B cell (primary cell): ENCODE results near the gene COL2A1. TPM values are rescaled to one million over a fixed set of nuclear protein-coding genes. Genes with fewer than 3 reads are reported as not detected.

Experiments used
- ATAC-seq: fragments of 200-7000 bp; cut with Tn5 transposase; one replicate; pipeline ENCODE4 v1.10.0; 2021; ENCODE audit warnings: low read depth, mild to moderate bottlenecking, moderate number of reproducible peaks, moderate library complexity
- CTCF ChIA-PET: fragments of 350-600 bp; sonication (Branson Sonifier 250); formaldehyde crosslinking; loops from one replicate; lab custom pipeline; 2021; ENCODE audit warnings: antibody characterized with exemption, inconsistent platforms; lab: Charles Lee
- POLR2A ChIA-PET: fragments of 350-600 bp; sonication (Branson Sonifier 250); formaldehyde crosslinking; loops from one replicate; lab custom pipeline; 2021; ENCODE audit warnings: antibody characterized with exemption; lab: Charles Lee
- DNase-seq: peaks from one replicate; pipeline ENCODE4 v3.0.0; 2013
- H2AFZ ChIP-seq: 2 replicates; pipeline ENCODE4 v1.6.1; 2012; ENCODE audit warnings: mild to moderate bottlenecking, low read depth, low read length; ENCODE audit not compliant: insufficient read depth, poor library complexity, severe bottlenecking
- H3K27ac ChIP-seq, 2 donors: 1 replicate in 1 of 2; 2 replicates in 1 of 2; pipeline ENCODE4 v1.5.1; 2012 to 2013; ENCODE audit warnings: low read length in 2 of 2, mild to moderate bottlenecking in 2 of 2, moderate library complexity in 1 of 2
- H3K27me3 ChIP-seq, 4 experiments: fragments of 200-600 bp in 1 of 4; sonication (generic) in 1 of 4; replicated peaks in 1 of 4; 1 replicate in 2 of 4; 2 replicates in 2 of 4; pipeline versions ENCODE4 v1.6.1 to v1.7.0; 2013 to 2016; ENCODE audit warnings: low read length in 3 of 4, mild to moderate bottlenecking in 2 of 4, mixed read lengths in 1 of 4, moderate library complexity in 1 of 4; ENCODE audit not compliant: insufficient read depth in 4 of 4, control insufficient read depth in 3 of 4; ENCODE audit errors: control extremely low read depth in 1 of 4
- H3K36me3 ChIP-seq, 2 experiments: replicated peaks in 1 of 2; 1 replicate in 1 of 2; 2 replicates in 1 of 2; pipeline versions ENCODE4 v1.6.1 to v1.7.1; 2013; ENCODE audit warnings: low read length in 1 of 2; ENCODE audit not compliant: insufficient read depth in 2 of 2, control insufficient read depth in 1 of 2; ENCODE audit errors: control extremely low read depth in 1 of 2, extremely low read depth in 1 of 2
- H3K4me1 ChIP-seq, 2 donors: fragments of 200-600 bp in 1 of 2; sonication (generic) in 1 of 2; 1 replicate in 1 of 2; 2 replicates in 1 of 2; pipeline versions ENCODE4 v1.5.1 to v1.6.1; 2013 to 2017; ENCODE audit warnings: low read length in 2 of 2; ENCODE audit not compliant: control insufficient read depth in 2 of 2, insufficient read depth in 2 of 2
- H3K4me2 ChIP-seq: replicated peaks from 2 replicates; pipeline ENCODE3; 2012; ENCODE audit warnings: mild to moderate bottlenecking, low read depth, low read length; ENCODE audit not compliant: poor library complexity, severe bottlenecking
- H3K4me3 ChIP-seq, 5 experiments: fragments of 200-600 bp in 1 of 5; sonication (generic) in 1 of 5; 1 replicate in 3 of 5; 2 replicates in 2 of 5; pipeline versions ENCODE4 v1.5.1 to v1.7.0; 2011 to 2016; ENCODE audit warnings: low read length in 4 of 5, mild to moderate bottlenecking in 4 of 5, low read depth in 2 of 5, control low read depth in 1 of 5, moderate library complexity in 1 of 5; ENCODE audit not compliant: insufficient read depth in 1 of 5; ENCODE audit errors: control extremely low read depth in 1 of 5, extremely low read depth in 1 of 5
- H3K79me2 ChIP-seq: fragments of 200-600 bp; sonication (generic); one replicate; pipeline ENCODE4 v1.6.0; 2016; ENCODE audit warnings: low read length; ENCODE audit not compliant: control insufficient read depth, insufficient read depth
- H3K9ac ChIP-seq: fragments of 200-600 bp; sonication (generic); 2 replicates; pipeline ENCODE4 v1.6.1; 2017; ENCODE audit warnings: mild to moderate bottlenecking, low read length, moderate library complexity
- H3K9me3 ChIP-seq, 3 donors: one replicate each; pipeline versions ENCODE4 v1.6.1 to v1.7.1; 2013; ENCODE audit warnings: low read length in 2 of 3; ENCODE audit not compliant: control insufficient read depth in 2 of 3, insufficient read depth in 1 of 3; ENCODE audit errors: control extremely low read depth in 1 of 3
- H4K20me1 ChIP-seq: 2 replicates; pipeline ENCODE4 v1.6.0; 2012; ENCODE audit warnings: mild to moderate bottlenecking, low read length; ENCODE audit not compliant: insufficient read depth, control insufficient read depth, poor library complexity, severe bottlenecking
- H3K27ac Mint-ChIP-seq: one replicate; pipeline ENCODE4 v1.8.0; 2021; ENCODE audit warnings: mixed read lengths
- H3K27me3 Mint-ChIP-seq: one replicate; pipeline ENCODE4 v1.8.0; 2021; ENCODE audit warnings: mixed read lengths
- H3K4me1 Mint-ChIP-seq: one replicate; pipeline ENCODE4 v1.8.0; 2021; ENCODE audit warnings: mixed read lengths
- H3K4me3 Mint-ChIP-seq: one replicate; pipeline ENCODE4 v1.8.0; 2021; ENCODE audit warnings: mixed read lengths
- H3K9me3 Mint-ChIP-seq: one replicate; pipeline ENCODE4 v1.8.0; 2022; ENCODE audit warnings: mixed read lengths; ENCODE audit not compliant: insufficient read depth
- EZH2 ChIP-seq: IDR thresholded peaks from 2 replicates; pipeline ENCODE4 v1.6.1; 2012; ENCODE audit warnings: borderline replicate concordance, low read depth, mild to moderate bottlenecking, moderate library complexity, low read length; ENCODE audit not compliant: insufficient read depth, poor library complexity, severe bottlenecking
- WGBS: methylation state at CpG from one replicate; pipeline ENCODE4 v1.1.5; 2013; ENCODE audit warnings: missing lambda C conversion rate; ENCODE audit not compliant: insufficient coverage; 5-methylcytosine and 5-hydroxymethylcytosine counted together
- intact Hi-C: fragments of 100-400 bp; cut with micrococcal nuclease; formaldehyde crosslinking; loops from one replicate; pipeline ENCODE4 v1.10.0; 2022
- polyA plus RNA-seq: library from polyadenylated mRNA; depleted of rRNA; stranded (reverse); fragments of >200 nt; gene quantifications from 2 replicates; pipeline ENCODE4 v1.2.3, GENCODE V29; 2012
- total RNA-seq, 2 donors: library from RNA; stranded (reverse); fragments of 120-200 nt in 1 of 2; gene quantifications; 1 replicate in 1 of 2; 2 replicates in 1 of 2; pipeline versions ENCODE4 v1.2.3 to v1.2.4, GENCODE V29; 2013 to 2022
- TF ChIP-seq, protein P1 (sequence below): fragments of 200-600 bp; IDR thresholded peaks from one replicate; pipeline ENCODE4 v1.8.0; 2022; ENCODE audit warnings: antibody characterized with exemption, mild to moderate bottlenecking

Gene COL2A1
- total and polyA plus RNA-seq, 2 donors (not counting 1 experiment from before 2014, with no cell fraction given), result not detected

DNA sequence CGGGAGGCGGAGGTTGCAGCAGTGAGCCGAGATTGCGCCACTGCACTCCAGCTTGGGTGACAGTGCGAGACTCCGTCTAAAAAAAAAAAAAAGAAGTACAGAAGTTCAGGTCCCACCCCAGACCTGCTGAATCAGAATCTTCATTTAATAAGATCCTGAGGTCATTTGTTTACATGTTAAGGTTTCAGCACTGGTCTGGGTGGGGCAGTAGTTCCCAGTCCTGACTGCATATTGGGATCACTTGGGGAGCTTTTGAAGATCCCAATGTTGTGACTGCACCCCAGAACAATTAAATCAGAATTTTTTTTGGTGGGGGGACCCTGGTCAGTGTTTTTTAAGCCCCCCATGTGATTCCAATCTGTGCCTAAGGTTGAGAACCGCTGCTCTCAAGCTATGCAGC lies 11.7 kb upstream of the COL2A1 start:
- H3K4me1 ChIP-seq, result no peaks in the 10 kb centered on the region
- H3K4me3 Mint-ChIP-seq, result no peak overlapping the region
- no peaks in the 10 kb centered on the region for H3K36me3 ChIP-seq
- DNase-seq (no peak), ATAC-seq (no peak)
- CTCF ChIA-PET, result no interaction called here
- no peaks in the 10 kb centered on the region for H4K20me1 ChIP-seq
- H3K27ac ChIP-seq, result no peak overlapping the region
- H3K27me3 ChIP-seq, result peaks cover 0 to 7% (median 3%) of the 10 kb centered on the region in 4 experiments
- no peaks in the 10 kb centered on the region for H3K9me3 ChIP-seq
- no peak overlapping the region for H2AFZ ChIP-seq
- TF ChIP-seq, protein P1, sequence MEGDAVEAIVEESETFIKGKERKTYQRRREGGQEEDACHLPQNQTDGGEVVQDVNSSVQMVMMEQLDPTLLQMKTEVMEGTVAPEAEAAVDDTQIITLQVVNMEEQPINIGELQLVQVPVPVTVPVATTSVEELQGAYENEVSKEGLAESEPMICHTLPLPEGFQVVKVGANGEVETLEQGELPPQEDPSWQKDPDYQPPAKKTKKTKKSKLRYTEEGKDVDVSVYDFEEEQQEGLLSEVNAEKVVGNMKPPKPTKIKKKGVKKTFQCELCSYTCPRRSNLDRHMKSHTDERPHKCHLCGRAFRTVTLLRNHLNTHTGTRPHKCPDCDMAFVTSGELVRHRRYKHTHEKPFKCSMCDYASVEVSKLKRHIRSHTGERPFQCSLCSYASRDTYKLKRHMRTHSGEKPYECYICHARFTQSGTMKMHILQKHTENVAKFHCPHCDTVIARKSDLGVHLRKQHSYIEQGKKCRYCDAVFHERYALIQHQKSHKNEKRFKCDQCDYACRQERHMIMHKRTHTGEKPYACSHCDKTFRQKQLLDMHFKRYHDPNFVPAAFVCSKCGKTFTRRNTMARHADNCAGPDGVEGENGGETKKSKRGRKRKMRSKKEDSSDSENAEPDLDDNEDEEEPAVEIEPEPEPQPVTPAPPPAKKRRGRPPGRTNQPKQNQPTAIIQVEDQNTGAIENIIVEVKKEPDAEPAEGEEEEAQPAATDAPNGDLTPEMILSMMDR, result no peak
- TF ChIP-seq EZH2, result no peak
- H3K27ac Mint-ChIP-seq, result no peak overlapping the region
- H3K79me2 ChIP-seq, result no peaks in the 10 kb centered on the region
- no peak overlapping the region for H3K4me2 ChIP-seq
- H3K9me3 Mint-ChIP-seq, result no peaks in the 10 kb centered on the region
- POLR2A ChIA-PET, result no interaction called here
- H3K4me1 Mint-ChIP-seq, result no peaks in the 10 kb centered on the region
- intact Hi-C loops, result no loop called here
- no peak overlapping the region for H3K9ac ChIP-seq
- H3K4me3 ChIP-seq, result no peak overlapping the region
- peaks cover 50% of the 10 kb centered on the region for H3K27me3 Mint-ChIP-seq
- 96% methylated on average over 7 of the region's 7 CpGs for WGBS

DNA sequence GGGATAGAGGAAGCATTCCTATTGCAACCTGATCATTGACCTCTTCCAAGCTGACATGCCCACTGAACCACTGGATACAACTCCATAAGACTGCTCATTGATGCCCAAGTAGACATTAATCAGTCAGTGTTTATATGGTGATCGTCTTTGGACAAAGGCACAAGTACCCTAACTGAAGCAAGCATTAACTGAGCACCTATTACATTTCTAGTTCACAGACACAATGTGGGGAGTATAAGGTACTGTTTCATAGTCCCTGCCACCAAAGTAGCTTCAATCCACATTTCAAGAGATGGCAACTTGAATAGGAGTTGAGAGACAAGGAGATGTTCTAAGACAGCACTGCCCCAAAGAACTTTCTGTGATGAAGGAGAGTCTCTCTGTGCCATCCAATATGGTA lies 10.9 kb upstream of the COL2A1 start:
- no peak for DNase-seq
- H3K9me3 ChIP-seq, result no peaks in the 10 kb centered on the region
- no CpG with 5 or more reads among the region's 1 CpG for WGBS
- H3K27me3 ChIP-seq, result peaks cover 0 to 13% (median 3%) of the 10 kb centered on the region in 4 experiments
- no peak overlapping the region for H3K9ac ChIP-seq
- H3K79me2 ChIP-seq, result no peaks in the 10 kb centered on the region
- H2AFZ ChIP-seq, result no peak overlapping the region
- no peak overlapping the region for H3K27ac ChIP-seq
- H3K27ac Mint-ChIP-seq, result no peak overlapping the region
- H3K4me1 ChIP-seq, result no peaks in the 10 kb centered on the region
- no peak overlapping the region for H3K4me3 ChIP-seq
- no peaks in the 10 kb centered on the region for H4K20me1 ChIP-seq
- peaks cover 54% of the 10 kb centered on the region for H3K27me3 Mint-ChIP-seq
- POLR2A ChIA-PET, result no interaction called here
- H3K9me3 Mint-ChIP-seq, result no peaks in the 10 kb centered on the region
- no peak for TF ChIP-seq EZH2
- TF ChIP-seq, protein P1, result no peak
- intact Hi-C loops, result no loop called here
- no peak overlapping the region for H3K4me2 ChIP-seq
- no peaks in the 10 kb centered on the region for H3K4me1 Mint-ChIP-seq
- CTCF ChIA-PET, result interaction anchor here (0.6 kb wide), 1 partner anchor 27 kb away, joined by 3 read pairs; no protein-coding TSS in a partner anchor
- H3K36me3 ChIP-seq, result no peaks in the 10 kb centered on the region
- no peak overlapping the region for H3K4me3 Mint-ChIP-seq
- no peak for ATAC-seq
